KMS-11 (cell line): Measurements from ENCODE around the gene FCF1.

Source experiments
- H2AFZ ChIP-seq: fragments of 200-600 bp; sonication (generic); 2 replicates; pipeline ENCODE4 v1.6.1; 2016; ENCODE audit warnings: antibody characterized with exemption, mixed run types, low read depth
- H3K27ac ChIP-seq: fragments of 200-600 bp; sonication (generic); 2 replicates; pipeline ENCODE4 v1.6.1; 2016; ENCODE audit warnings: mild to moderate bottlenecking, mixed run types
- H3K27me3 ChIP-seq: fragments of 200-600 bp; sonication (generic); 2 replicates; pipeline ENCODE4 v1.6.1; 2017; ENCODE audit warnings: mild to moderate bottlenecking, low read depth, mixed run types, moderate library complexity; ENCODE audit not compliant: insufficient read depth
- H3K36me3 ChIP-seq: fragments of 200-600 bp; sonication (generic); 2 replicates; pipeline ENCODE4 v1.6.1; 2017; ENCODE audit warnings: mild to moderate bottlenecking, mixed run types; ENCODE audit not compliant: insufficient read depth
- H3K4me1 ChIP-seq: fragments of 200-600 bp; sonication (generic); 2 replicates; pipeline ENCODE4 v1.6.1; 2016; ENCODE audit warnings: mild to moderate bottlenecking, low read depth, mixed run types; ENCODE audit not compliant: poor library complexity, severe bottlenecking
- H3K4me2 ChIP-seq: fragments of 200-600 bp; sonication (generic); 2 replicates; pipeline ENCODE4 v1.7.0; 2016; ENCODE audit warnings: mild to moderate bottlenecking, mixed run types
- H3K4me3 ChIP-seq: fragments of 200-600 bp; sonication (generic); IDR thresholded peaks from 2 replicates; pipeline ENCODE4 v1.6.1; 2017; ENCODE audit warnings: low read depth, low read length, mixed read lengths; ENCODE audit not compliant: insufficient read depth
- H3K79me2 ChIP-seq: fragments of 200-600 bp; sonication (generic); 2 replicates; pipeline ENCODE4 v1.6.1; 2016; ENCODE audit warnings: low read depth, mixed run types; ENCODE audit not compliant: insufficient read depth
- H3K9ac ChIP-seq: fragments of 200-600 bp; sonication (generic); 2 replicates; pipeline ENCODE4 v1.6.1; 2016; ENCODE audit warnings: mild to moderate bottlenecking, mixed run types
- H4K20me1 ChIP-seq: fragments of 200-600 bp; sonication (generic); 2 replicates; pipeline ENCODE4 v1.6.1; 2016; ENCODE audit warnings: mild to moderate bottlenecking, mixed run types; ENCODE audit not compliant: insufficient read depth
- CTCF ChIP-seq: fragments of 200-600 bp; sonication (generic); conservative IDR thresholded peaks from 2 replicates; pipeline ENCODE4 v1.6.1; 2017; ENCODE audit warnings: low read depth, mild to moderate bottlenecking, antibody characterized with exemption, low read length, moderate library complexity, mixed read lengths

FCF1 gene

GRCh38 chr14:74698465-74698864 lies 14.5 kb upstream of the FCF1 start:
- Histone ChIP-seq H3K27me3 (no peaks in the 10 kb centered on the region), H3K36me3 (no peaks in the 10 kb centered on the region), H3K4me1 (no peaks in the 10 kb centered on the region), H3K27ac (no peak overlapping the region), H3K4me2 (no peak overlapping the region), H3K79me2 (no peaks in the 10 kb centered on the region; the same call in 1 of the 2 replicates), H2AFZ (no peak overlapping the region), H3K9ac (no peak overlapping the region), H3K4me3 (no peak overlapping the region), H4K20me1 (no peaks in the 10 kb centered on the region)
- TF ChIP-seq CTCF = no peak

GRCh38 chr14:74702293-74702692 lies 10.7 kb upstream of the FCF1 start:
- Histone ChIP-seq H3K9ac (no peak overlapping the region), H4K20me1 (no peaks in the 10 kb centered on the region), H3K4me1 (no peaks in the 10 kb centered on the region), H3K27ac (no peak overlapping the region), H3K36me3 (no peaks in the 10 kb centered on the region), H3K4me2 (no peak overlapping the region), H3K4me3 (no peak overlapping the region), H3K27me3 (no peaks in the 10 kb centered on the region), H3K79me2 (no peaks in the 10 kb centered on the region; the same call in 1 of the 2 replicates), H2AFZ (no peak overlapping the region)
- no peak for TF ChIP-seq CTCF

GRCh38 chr14:74703043-74703442 lies 9.9 kb upstream of the FCF1 start:
- Histone ChIP-seq H3K4me3 (no peak overlapping the region), H4K20me1 (no peaks in the 10 kb centered on the region), H2AFZ (no peak overlapping the region), H3K27me3 (no peaks in the 10 kb centered on the region), H3K4me1 (no peaks in the 10 kb centered on the region), H3K36me3 (no peaks in the 10 kb centered on the region), H3K27ac (no peak overlapping the region), H3K4me2 (no peak overlapping the region), H3K9ac (no peak overlapping the region), H3K79me2 (no peaks in the 10 kb centered on the region; the same call in 1 of the 2 replicates)
- TF ChIP-seq CTCF = no peak

- Histone ChIP-seq H4K20me1 (no peaks in the 10 kb centered on the region), H2AFZ (no peak overlapping the region), H3K4me2 (no peak overlapping the region), H3K4me1 (no peaks in the 10 kb centered on the region), H3K27ac (no peak overlapping the region), H3K36me3 (no peaks in the 10 kb centered on the region), H3K9ac (no peak overlapping the region), H3K79me2 (peaks cover 10% of the 10 kb centered on the region; the same call in 1 of the 2 replicates), H3K27me3 (no peaks in the 10 kb centered on the region), H3K4me3 (no peak overlapping the region)
- TF ChIP-seq CTCF = no peak
These were observed 8.3 kb upstream of the FCF1 start for GRCh38 chr14:74704656-74705055.
